Kidney epithelial cell (primary cell): Measurements from ENCODE around the gene C1QTNF8. TPM values are rescaled to one million over a fixed set of nuclear protein-coding genes. Genes with fewer than 3 reads are reported as not detected.

ENCODE experiments used
- DNase-seq: peaks from one replicate; pipeline ENCODE4 v3.0.0-alpha.2; 2010; ENCODE audit warnings: low read depth
- H3K27me3 ChIP-seq: 2 replicates; pipeline ENCODE4 v1.6.0; 2011; ENCODE audit warnings: low read length; ENCODE audit not compliant: control insufficient read depth, insufficient read depth
- H3K36me3 ChIP-seq: 2 replicates; pipeline ENCODE4 v1.5.1; 2011; ENCODE audit warnings: low read length; ENCODE audit not compliant: control insufficient read depth, insufficient read depth
- H3K4me3 ChIP-seq: 2 replicates; pipeline ENCODE4 v1.5.1; 2011; ENCODE audit warnings: low read depth, mild to moderate bottlenecking, control low read depth, low read length
- CTCF ChIP-seq: IDR thresholded peaks from 2 replicates; pipeline ENCODE4 v1.5.1; 2011; ENCODE audit warnings: mild to moderate bottlenecking, moderate library complexity, low read length, control low read depth, inconsistent platforms; ENCODE audit not compliant: insufficient read depth, poor library complexity, severe bottlenecking
- total RNA-seq: library from RNA; depleted of rRNA; stranded (reverse); fragments of >200 nt; gene quantifications from 2 replicates; pipeline ENCODE4 v1.2.3, GENCODE V29; 2015

C1QTNF8 gene
- total RNA-seq, 1 donor from 2014 or later: not detected

- no peaks in the 10 kb centered on the region for H3K36me3 ChIP-seq
- H3K27me3 ChIP-seq: peaks cover 55% of the 10 kb centered on the region
- no peak for DNase-seq
- TF ChIP-seq CTCF: no peak
- H3K4me3 ChIP-seq: no peak overlapping the region
Measured at GRCh38 chr16:1045310-1045992, 50.6 kb downstream of the C1QTNF8 start.

- H3K4me3 ChIP-seq: no peak overlapping the region
- TF ChIP-seq CTCF: no peak
- no peak for DNase-seq
- peaks cover 47% of the 10 kb centered on the region for H3K27me3 ChIP-seq
- H3K36me3 ChIP-seq: no peaks in the 10 kb centered on the region
Measured at GRCh38 chr16:1044460-1045309, 51.4 kb downstream of the C1QTNF8 start.

- Histone ChIP-seq H3K27me3 (peaks cover 44% of the 10 kb centered on the region), H3K4me3 (no peak overlapping the region), H3K36me3 (no peaks in the 10 kb centered on the region)
- no peak for DNase-seq
- TF ChIP-seq CTCF: no peak
Measured at GRCh38 chr16:1043881-1044451, 52.1 kb downstream of the C1QTNF8 start.

GRCh38 chr16:1042866-1043265 is 53.2 kb downstream of the C1QTNF8 start:
- no peak for TF ChIP-seq CTCF
- Histone ChIP-seq H3K36me3 (no peaks in the 10 kb centered on the region), H3K4me3 (no peak overlapping the region), H3K27me3 (peaks cover 35% of the 10 kb centered on the region)
- DNase-seq: no peak

GRCh38 chr16:1042049-1042744 is 53.8 kb downstream of the C1QTNF8 start:
- peaks cover 37% of the 10 kb centered on the region for H3K27me3 ChIP-seq
- TF ChIP-seq CTCF: no peak

More at GRCh38 chr16:1042049-1042744, 53.8 kb downstream of the C1QTNF8 start:
- DNase-seq: no peak
- Histone ChIP-seq H3K4me3 (no peak overlapping the region), H3K36me3 (no peaks in the 10 kb centered on the region)
